RWPE1 (cell line): ENCODE measurements around the gene EXOC2.

Experiments
- CTCF ChIA-PET: fragments of 350-600 bp; sonication (Branson Sonifier 250); formaldehyde crosslinking; extraction: SDS; loops from one replicate; lab custom pipeline; 2021; lab: Yijun Ruan, JAX
- POLR2A ChIA-PET: fragments of 400-600 bp; formaldehyde crosslinking; extraction: SDS; loops from one replicate; lab custom pipeline; 2020; ENCODE audit warnings: antibody characterized with exemption; ENCODE audit not compliant: low non-redundant PET; lab: Yijun Ruan, JAX
- DNase-seq: peaks from one replicate; pipeline ENCODE4 v3.0.0; 2012; ENCODE audit warnings: low spot score
- H3K27ac ChIP-seq: fragments of 450-650 bp; 2 replicates; pipeline ENCODE4 v1.5.1; 2017
- TF ChIP-seq, protein P1 (sequence below): fragments of 450-650 bp; conservative IDR thresholded peaks from 2 replicates; pipeline ENCODE4 v1.5.1; 2017; ENCODE audit warnings: low read depth, mild to moderate bottlenecking

EXOC2 gene, protein sequence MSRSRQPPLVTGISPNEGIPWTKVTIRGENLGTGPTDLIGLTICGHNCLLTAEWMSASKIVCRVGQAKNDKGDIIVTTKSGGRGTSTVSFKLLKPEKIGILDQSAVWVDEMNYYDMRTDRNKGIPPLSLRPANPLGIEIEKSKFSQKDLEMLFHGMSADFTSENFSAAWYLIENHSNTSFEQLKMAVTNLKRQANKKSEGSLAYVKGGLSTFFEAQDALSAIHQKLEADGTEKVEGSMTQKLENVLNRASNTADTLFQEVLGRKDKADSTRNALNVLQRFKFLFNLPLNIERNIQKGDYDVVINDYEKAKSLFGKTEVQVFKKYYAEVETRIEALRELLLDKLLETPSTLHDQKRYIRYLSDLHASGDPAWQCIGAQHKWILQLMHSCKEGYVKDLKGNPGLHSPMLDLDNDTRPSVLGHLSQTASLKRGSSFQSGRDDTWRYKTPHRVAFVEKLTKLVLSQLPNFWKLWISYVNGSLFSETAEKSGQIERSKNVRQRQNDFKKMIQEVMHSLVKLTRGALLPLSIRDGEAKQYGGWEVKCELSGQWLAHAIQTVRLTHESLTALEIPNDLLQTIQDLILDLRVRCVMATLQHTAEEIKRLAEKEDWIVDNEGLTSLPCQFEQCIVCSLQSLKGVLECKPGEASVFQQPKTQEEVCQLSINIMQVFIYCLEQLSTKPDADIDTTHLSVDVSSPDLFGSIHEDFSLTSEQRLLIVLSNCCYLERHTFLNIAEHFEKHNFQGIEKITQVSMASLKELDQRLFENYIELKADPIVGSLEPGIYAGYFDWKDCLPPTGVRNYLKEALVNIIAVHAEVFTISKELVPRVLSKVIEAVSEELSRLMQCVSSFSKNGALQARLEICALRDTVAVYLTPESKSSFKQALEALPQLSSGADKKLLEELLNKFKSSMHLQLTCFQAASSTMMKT

DNA sequence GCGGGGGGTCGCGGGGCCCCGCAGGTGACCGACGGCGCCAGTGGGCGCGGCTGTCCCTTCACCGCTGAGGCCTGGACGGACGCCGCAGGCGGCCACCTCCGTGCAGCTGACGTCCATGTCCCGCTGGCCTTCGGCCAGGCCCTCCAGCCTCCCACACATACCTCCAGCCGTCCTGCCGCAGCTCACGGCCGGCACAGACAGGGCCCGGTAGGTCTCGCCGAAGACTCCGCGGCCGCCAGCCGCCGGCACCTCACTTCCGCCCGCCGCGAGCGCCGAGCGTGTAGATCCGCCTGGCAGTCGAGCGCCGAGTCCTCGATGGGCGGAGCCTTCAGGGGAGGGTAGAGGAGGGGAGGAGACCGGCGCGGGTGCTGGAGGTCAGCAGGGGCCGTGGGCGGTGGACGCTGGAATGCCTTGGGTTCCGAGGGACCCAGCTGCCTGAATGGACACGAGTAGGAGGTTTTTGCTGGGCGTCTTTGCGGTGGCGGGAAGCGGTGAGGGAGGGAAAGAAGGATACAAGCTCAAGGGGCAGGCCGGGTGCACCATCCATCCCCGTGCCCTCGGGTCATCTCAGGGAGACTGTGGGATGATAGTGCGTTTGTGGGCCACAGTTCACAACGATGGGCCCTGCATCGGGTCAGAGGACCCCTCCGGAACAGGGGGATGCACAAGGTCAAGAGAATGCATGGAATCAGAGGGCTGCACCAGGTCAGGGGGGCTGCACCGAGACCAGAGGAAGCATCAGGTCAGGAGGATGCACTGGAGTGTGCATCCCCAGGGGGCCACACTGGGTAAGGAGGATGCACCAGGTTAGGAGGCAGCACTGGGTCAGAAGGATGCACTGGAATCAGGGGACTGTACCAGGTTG is at the start of gene EXOC2:
Gene EXOC2 (minus strand): TSS at position 282 of the 865 bp plus-strand sequence. CDS start 55,321 bp downstream, outside the sequence.
- peak; percentile 73 for DNase-seq
- peak within 1 kb of the TSS; percentile 87 for H3K27ac ChIP-seq
- CTCF ChIA-PET: interaction anchor here (0.6 kb wide), 1 partner anchor 731 kb away, joined by 3 read pairs; no protein-coding TSS in a partner anchor
- TF ChIP-seq, protein P1, sequence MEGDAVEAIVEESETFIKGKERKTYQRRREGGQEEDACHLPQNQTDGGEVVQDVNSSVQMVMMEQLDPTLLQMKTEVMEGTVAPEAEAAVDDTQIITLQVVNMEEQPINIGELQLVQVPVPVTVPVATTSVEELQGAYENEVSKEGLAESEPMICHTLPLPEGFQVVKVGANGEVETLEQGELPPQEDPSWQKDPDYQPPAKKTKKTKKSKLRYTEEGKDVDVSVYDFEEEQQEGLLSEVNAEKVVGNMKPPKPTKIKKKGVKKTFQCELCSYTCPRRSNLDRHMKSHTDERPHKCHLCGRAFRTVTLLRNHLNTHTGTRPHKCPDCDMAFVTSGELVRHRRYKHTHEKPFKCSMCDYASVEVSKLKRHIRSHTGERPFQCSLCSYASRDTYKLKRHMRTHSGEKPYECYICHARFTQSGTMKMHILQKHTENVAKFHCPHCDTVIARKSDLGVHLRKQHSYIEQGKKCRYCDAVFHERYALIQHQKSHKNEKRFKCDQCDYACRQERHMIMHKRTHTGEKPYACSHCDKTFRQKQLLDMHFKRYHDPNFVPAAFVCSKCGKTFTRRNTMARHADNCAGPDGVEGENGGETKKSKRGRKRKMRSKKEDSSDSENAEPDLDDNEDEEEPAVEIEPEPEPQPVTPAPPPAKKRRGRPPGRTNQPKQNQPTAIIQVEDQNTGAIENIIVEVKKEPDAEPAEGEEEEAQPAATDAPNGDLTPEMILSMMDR: no peak
- POLR2A ChIA-PET: no interaction called here

DNA sequence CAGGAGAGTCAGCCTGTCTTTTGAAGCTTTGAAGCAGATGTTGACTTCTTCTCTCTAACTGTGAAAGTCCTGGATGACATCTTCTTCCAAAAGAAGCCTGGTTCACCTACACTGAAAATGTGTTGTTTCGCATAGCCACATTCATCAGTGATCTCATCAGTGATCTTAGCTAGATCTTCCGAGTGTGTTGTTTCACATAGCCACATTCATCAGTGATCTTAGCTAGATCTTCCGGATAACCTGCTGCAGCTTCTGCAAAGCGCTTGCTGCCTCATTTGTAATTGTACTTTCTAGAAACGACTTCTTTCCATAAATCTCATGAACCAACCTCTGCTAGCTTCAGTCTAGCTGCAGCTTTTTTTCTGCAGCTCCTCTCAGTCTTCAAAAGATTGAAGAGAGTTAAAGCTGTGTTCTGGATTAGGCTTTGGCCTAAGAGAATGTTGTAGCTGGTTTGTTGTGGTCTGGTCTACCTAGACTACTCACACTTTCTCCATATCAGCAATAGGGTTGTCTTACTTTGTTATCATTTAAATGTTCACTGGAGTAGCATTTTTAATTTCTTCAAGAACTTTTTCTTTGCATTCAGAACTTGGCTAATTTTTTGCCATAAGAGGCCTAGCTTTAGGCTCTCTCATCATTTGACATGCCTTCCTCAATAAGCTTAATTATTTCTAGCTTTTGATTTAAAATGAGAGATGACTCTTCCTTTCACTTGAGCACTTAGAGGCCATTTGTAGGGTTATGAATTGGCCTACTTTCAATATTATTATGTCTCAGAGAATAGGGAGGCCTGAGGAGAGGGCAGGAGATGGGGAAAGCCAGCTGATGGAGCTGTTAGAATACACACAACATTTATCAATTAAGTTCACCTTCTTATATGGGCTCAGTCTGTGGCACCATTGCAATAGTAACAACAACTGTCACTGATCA is 48.7 kb upstream of the EXOC2 start:
- H3K27ac ChIP-seq: no peak overlapping the region
- TF ChIP-seq, protein P1: no peak
- ChIA-PET CTCF (interaction anchor here (0.6 to 1.1 kb wide), 2 partner anchors 147 to 655 kb away, joined by 4 read pairs; no protein-coding TSS in a partner anchor), POLR2A (interaction anchor here (0.6 kb wide), 1 partner anchor 19 kb away, joined by 3 read pairs; no protein-coding TSS in a partner anchor)
- no peak for DNase-seq

DNA sequence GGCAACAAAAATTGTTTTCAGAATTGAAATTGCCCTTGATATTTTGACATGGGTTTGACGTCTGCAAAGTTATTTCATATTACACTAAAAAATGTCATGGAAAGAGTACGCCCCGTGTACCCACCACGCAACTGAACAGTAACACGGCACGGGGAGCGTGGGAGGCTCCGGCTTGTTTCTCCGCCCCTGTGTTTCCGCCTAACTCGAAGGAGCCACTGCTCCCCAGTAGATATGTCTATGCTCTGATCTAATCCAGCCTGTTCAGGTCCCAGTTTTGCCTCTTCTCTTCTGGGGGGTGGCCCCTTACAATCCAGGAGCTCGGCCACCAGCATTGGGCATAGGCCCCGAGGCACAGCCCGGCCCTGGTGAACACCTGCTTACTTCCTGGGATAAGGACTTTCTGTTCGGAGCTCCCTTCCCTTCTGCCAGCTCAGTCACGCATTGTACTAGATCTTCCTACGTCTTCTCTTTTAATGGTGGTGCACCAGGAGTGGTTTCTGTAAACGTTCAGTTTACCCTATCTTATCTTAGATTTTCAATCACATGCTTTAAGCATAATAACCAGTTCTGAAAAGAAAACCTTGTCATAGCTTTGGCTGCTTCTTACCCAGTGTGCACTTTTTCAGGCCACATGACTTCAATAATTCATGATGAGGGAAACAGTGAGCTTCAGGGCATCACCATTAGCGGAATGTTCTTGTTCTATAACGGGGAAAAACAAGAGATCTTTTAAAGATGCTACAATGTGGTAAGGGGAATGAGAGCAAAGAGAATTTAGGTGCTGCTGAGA is 43.9 kb upstream of the EXOC2 start:
- POLR2A ChIA-PET: no interaction called here

DNA sequence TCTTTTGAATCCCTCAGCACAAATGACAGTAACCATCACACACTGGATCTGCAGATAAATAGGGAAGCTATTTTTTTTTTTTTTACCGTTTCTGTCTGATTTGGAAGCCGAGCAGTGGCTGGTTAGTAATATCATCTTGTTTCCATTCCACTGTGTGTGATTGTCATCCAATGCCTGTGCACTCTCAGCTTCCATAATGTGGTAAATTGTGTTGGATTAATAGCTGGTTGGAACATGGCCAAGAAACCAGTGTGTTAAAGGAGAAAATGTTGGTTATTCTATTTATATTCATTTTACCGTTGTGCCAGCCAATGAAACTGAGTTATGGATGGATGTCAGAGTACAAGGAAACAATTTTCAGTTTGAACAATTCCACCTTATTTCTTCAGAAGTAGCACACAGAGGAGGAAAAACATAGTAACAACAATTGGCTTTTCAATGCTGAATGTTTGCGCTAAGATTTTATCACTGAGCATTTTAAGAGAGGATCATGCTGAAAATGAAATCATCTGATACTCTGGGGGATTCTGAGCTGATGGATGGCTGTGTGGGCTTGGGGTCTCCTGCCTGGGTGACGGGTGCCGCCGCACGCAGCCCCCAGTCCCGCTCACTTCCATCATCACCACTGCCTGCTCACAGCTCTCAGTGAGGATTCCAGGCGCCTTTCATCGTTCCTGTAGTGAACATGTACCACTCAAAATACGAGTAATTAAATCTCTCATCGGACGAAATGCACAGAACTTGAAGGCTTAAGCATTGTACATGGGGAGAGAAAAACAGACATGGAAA is 40.7 kb upstream of the EXOC2 start:
- no peak overlapping the region for H3K27ac ChIP-seq
- no peak for DNase-seq
- TF ChIP-seq, protein P1: no peak
- ChIA-PET CTCF (interaction anchor here (0.9 to 2.0 kb wide), 2 partner anchors 12 to 141 kb away, joined by 3 to 7 read pairs; no protein-coding TSS in a partner anchor), POLR2A (no interaction called here)

More for the DNA sequence above, 43.9 kb upstream of the EXOC2 start:
- TF ChIP-seq, protein P1: no peak
- no peak for DNase-seq
- CTCF ChIA-PET: interaction anchor here (1.4 kb wide), 1 partner anchor 15 kb away, joined by 5 read pairs; no protein-coding TSS in a partner anchor
- H3K27ac ChIP-seq: no peak overlapping the region
